Glutamatergic neuron (in vitro differentiated cells): ENCODE results near the gene CCR2. TPM values are rescaled to one million over a fixed set of nuclear protein-coding genes. Genes with fewer than 3 reads are reported as not detected.

Source experiments
- DNase-seq: peaks from one replicate; pipeline ENCODE4 v3.0.0; 2022
- H3K27ac Mint-ChIP-seq: one replicate; pipeline ENCODE4 v1.8.0; 2020; ENCODE audit warnings: mild to moderate bottlenecking, mixed read lengths, inconsistent platforms; ENCODE audit not compliant: unreplicated experiment
- H3K27me3 Mint-ChIP-seq: one replicate; pipeline ENCODE4 v1.8.0; 2020; ENCODE audit warnings: mild to moderate bottlenecking, moderate library complexity, mixed read lengths, inconsistent platforms; ENCODE audit not compliant: unreplicated experiment
- H3K36me3 Mint-ChIP-seq: one replicate; pipeline ENCODE4 v1.8.0; 2020; ENCODE audit warnings: mild to moderate bottlenecking, mixed read lengths, inconsistent platforms; ENCODE audit not compliant: unreplicated experiment
- H3K4me1 Mint-ChIP-seq: one replicate; pipeline ENCODE4 v1.8.0; 2020; ENCODE audit warnings: mild to moderate bottlenecking, low read depth, mixed read lengths, inconsistent platforms; ENCODE audit not compliant: unreplicated experiment
- H3K4me3 Mint-ChIP-seq: one replicate; pipeline ENCODE4 v1.8.0; 2020; ENCODE audit warnings: mild to moderate bottlenecking, mixed read lengths, inconsistent platforms; ENCODE audit not compliant: unreplicated experiment
- H3K9me3 Mint-ChIP-seq: one replicate; pipeline ENCODE4 v1.8.0; 2020; ENCODE audit warnings: mild to moderate bottlenecking, moderate library complexity, mixed read lengths, inconsistent platforms; ENCODE audit not compliant: unreplicated experiment
- total RNA-seq: library from RNA; stranded (reverse); fragmentation: NEBNext Ultra II Directional; extraction: Animal tissue kit (Norgen Biotek cat#: 25700); gene quantifications from one replicate; pipeline ENCODE4 v1.2.1, GENCODE V29; 2021; ENCODE audit not compliant: unreplicated experiment
- TF ChIP-seq, protein P1 (sequence below): fragments of 200-600 bp; sonication (generic); IDR thresholded peaks from one replicate; pipeline ENCODE4 v1.5.0; 2021; ENCODE audit not compliant: partially characterized antibody, unreplicated experiment

The CCR2 gene
- total RNA-seq, 1 donor from 2014 or later = not detected

DNA sequence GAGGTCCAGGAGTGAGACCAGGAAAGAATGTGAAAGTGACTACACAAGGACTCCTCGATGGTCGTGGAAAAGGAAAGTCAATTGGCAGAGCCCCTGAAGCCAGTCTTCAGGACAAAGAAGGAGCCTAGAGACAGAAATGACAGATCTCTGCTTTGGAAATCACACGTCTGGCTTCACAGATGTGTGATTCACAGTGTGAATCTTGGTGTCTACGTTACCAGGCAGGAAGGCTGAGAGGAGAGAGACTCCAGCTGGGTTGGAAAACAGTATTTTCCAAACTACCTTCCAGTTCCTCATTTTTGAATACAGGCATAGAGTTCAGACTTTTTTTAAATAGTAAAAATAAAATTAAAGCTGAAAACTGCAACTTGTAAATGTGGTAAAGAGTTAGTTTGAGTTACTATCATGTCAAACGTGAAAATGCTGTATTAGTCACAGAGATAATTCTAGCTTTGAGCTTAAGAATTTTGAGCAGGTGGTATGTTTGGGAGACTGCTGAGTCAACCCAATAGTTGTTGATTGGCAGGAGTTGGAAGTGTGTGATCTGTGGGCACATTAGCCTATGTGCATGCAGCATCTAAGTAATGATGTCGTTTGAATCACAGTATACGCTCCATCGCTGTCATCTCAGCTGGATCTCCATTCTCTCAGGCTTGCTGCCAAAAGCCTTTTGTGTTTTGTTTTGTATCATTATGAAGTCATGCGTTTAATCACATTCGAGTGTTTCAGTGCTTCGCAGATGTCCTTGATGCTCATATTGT lies 6.0 kb downstream of the CCR2 start:
- Mint-ChIP-seq H3K4me3 (no peak overlapping the region), H3K27ac (no peak overlapping the region), H3K27me3 (peaks cover 2% of the 10 kb centered on the region), H3K36me3 (no peaks in the 10 kb centered on the region), H3K4me1 (no peaks in the 10 kb centered on the region), H3K9me3 (no peaks in the 10 kb centered on the region)
- no peak for DNase-seq
- TF ChIP-seq, protein P1, sequence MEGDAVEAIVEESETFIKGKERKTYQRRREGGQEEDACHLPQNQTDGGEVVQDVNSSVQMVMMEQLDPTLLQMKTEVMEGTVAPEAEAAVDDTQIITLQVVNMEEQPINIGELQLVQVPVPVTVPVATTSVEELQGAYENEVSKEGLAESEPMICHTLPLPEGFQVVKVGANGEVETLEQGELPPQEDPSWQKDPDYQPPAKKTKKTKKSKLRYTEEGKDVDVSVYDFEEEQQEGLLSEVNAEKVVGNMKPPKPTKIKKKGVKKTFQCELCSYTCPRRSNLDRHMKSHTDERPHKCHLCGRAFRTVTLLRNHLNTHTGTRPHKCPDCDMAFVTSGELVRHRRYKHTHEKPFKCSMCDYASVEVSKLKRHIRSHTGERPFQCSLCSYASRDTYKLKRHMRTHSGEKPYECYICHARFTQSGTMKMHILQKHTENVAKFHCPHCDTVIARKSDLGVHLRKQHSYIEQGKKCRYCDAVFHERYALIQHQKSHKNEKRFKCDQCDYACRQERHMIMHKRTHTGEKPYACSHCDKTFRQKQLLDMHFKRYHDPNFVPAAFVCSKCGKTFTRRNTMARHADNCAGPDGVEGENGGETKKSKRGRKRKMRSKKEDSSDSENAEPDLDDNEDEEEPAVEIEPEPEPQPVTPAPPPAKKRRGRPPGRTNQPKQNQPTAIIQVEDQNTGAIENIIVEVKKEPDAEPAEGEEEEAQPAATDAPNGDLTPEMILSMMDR = no peak

DNA sequence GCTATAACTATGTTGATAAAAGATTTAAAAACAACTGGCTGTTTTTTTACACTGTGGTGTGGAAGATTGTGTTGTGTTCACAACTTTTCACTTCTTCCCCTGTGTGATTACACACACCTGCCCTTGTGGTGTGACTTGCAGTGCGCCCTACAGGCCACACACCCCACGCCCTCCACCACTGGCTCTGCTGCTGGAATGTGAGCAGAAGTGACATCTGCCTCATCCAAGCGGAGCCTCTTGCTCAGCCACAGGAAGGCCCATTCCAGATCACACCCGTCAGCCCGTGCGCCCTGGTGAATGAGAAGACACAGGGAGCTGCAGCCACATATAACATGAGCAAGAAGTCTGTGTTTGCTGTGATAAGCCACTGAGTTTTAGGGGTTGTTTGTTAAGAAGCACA lies 7.0 kb downstream of the CCR2 start:
- H3K4me3 Mint-ChIP-seq = no peak overlapping the region
- no peaks in the 10 kb centered on the region for H3K4me1 Mint-ChIP-seq
- H3K27ac Mint-ChIP-seq = no peak overlapping the region
- H3K36me3 Mint-ChIP-seq = no peaks in the 10 kb centered on the region
- no peaks in the 10 kb centered on the region for H3K27me3 Mint-ChIP-seq
- DNase-seq = no peak
- TF ChIP-seq, protein P1 = no peak
- no peaks in the 10 kb centered on the region for H3K9me3 Mint-ChIP-seq

DNA sequence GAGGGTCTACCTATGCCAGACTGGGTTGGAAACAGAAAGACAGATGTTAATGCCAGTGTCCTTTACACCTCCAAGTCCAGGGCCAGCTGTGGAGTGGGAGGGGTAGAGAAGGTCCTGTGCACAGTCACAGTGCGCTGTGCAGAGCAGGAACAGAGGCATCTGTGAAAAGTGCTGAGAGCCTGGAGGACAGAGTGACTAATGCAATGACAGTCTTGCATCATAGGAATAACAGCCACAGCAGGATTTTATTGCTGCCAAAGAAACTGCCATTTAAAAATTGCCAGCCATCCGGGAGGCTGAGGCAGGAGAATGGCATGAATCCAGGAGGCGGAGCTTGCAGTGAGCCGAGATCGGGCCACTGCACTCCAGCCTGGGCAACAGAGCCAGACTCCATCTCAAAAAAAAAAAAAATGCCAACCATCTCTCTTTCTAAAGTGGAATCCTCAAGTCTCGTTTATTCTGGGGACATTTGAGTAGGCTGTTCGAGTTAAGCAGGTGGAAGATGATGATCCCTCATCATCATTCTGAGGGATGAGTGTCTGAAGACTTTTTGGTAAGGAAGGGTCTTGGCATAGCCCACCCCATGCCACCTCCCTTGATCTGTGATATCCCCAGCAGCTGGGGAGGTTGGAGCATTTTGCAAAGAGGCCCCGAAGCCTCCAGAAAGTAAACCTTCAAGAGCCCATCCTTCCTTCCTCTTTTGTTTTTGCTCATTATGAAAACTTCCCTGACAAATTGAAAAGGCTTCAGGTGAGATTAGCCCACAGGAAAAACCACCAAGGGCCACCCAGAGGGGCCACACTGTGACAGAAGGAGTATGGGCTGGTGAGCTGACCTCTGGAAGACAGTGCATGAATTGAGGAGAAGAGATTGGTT lies 7.7 kb downstream of the CCR2 start:
- H3K36me3 Mint-ChIP-seq = no peaks in the 10 kb centered on the region
- H3K9me3 Mint-ChIP-seq = no peaks in the 10 kb centered on the region
- no peak overlapping the region for H3K4me3 Mint-ChIP-seq
- no peaks in the 10 kb centered on the region for H3K4me1 Mint-ChIP-seq
- no peaks in the 10 kb centered on the region for H3K27me3 Mint-ChIP-seq
- TF ChIP-seq, protein P1 = no peak
- no peak for DNase-seq
- no peak overlapping the region for H3K27ac Mint-ChIP-seq

DNA sequence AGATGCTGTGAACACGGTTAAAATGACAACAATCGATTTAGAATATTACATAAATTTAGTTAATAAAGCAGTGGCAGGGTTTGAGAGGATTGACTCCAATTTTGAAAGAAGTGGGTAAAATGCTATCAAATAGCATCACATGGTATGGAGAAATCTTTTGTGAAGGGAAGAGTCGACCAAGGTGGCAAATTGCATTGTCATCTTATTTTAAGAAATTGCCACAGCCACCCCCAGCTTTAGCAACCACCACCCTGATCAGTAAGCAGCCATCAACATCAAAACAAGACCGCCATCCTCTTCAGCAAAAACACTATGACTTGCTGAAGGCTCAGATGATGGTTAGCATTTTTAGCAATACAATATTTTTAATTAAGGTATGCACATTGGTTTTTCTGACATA lies 11.1 kb downstream of the CCR2 start:
- TF ChIP-seq, protein P1 = no peak

More for the DNA sequence above, 11.1 kb downstream of the CCR2 start:
- Mint-ChIP-seq H3K36me3 (no peaks in the 10 kb centered on the region), H3K27ac (no peak overlapping the region), H3K9me3 (no peaks in the 10 kb centered on the region), H3K4me1 (peaks cover 5% of the 10 kb centered on the region), H3K4me3 (no peak overlapping the region), H3K27me3 (no peaks in the 10 kb centered on the region)
- DNase-seq = no peak
